HepG2 (cell line): Measurements from ENCODE around the gene ZBTB7C. TPM values are rescaled to one million over a fixed set of nuclear protein-coding genes. Genes with fewer than 3 reads are reported as not detected.
A peak's percentile ranks its signal among the peaks of the same experiment; 100 is the strongest.

Source experiments
- SCMH1 ChIP-seq: sonication (generic); formaldehyde crosslinking; IDR thresholded peaks from 2 replicates; pipeline ENCODE4 v1.9.0; 2021; ENCODE audit warnings: missing genetic modification reagents, mild to moderate bottlenecking, borderline replicate concordance
- polyA plus RNA-seq, 8 experiments: library from polyadenylated mRNA; depleted of rRNA in 3 of 8; stranded (reverse) in 7 of 8; unstranded in 1 of 8; fragments of >200 nt; fragmentation: Illumina TruSeq in 4 of 8; extraction: Trizol in 4 of 8; gene quantifications; 2 replicates each; pipeline versions ENCODE4 v1.2.1 to v1.2.3, GENCODE V29; 2011 to 2016; ENCODE audit warnings: low read depth in 4 of 8, missing spikeins in 1 of 8, mixed read lengths in 1 of 8; ENCODE audit not compliant: insufficient read depth in 1 of 8
- total RNA-seq, 5 experiments: library from RNA; depleted of rRNA; stranded (reverse); fragments of >200 nt; fragmentation: Illumina TruSeq; extraction: Trizol; gene quantifications; 2 replicates each; pipeline ENCODE4 v1.2.3, GENCODE V29; 2016; ENCODE audit warnings: low read depth in 1 of 5
- TF ChIP-seq, protein P1 (sequence below): sonication (generic); formaldehyde crosslinking; IDR thresholded peaks from 2 replicates; pipeline ENCODE4 v1.4.0; 2020; ENCODE audit warnings: mild to moderate bottlenecking, missing genetic modification reagents
- TF ChIP-seq, protein P2 (sequence below): sonication (generic); formaldehyde crosslinking; IDR thresholded peaks from 2 replicates; pipeline ENCODE4 v1.4.0; 2020; ENCODE audit warnings: missing genetic modification reagents, borderline replicate concordance
- TF ChIP-seq, protein P3 (sequence below): sonication (generic); formaldehyde crosslinking; IDR thresholded peaks from 2 replicates; pipeline ENCODE4 v1.5.0; 2020; ENCODE audit warnings: missing genetic modification reagents
- TF ChIP-seq, protein P4 (sequence below): IDR thresholded peaks from 2 replicates; pipeline ENCODE4 v1.6.1; 2016; ENCODE audit warnings: low read depth, missing genetic modification reagents, missing compliant biosample characterization
- TF ChIP-seq, protein P5 (sequence below): sonication (generic); formaldehyde crosslinking; IDR thresholded peaks from 2 replicates; pipeline ENCODE4 v1.9.0; 2022; ENCODE audit warnings: missing genetic modification reagents, mild to moderate bottlenecking, borderline replicate concordance
- TF ChIP-seq, protein P6 (sequence below): sonication (generic); formaldehyde crosslinking; IDR thresholded peaks from 2 replicates; pipeline ENCODE4 v1.8.1; 2023; ENCODE audit warnings: missing genetic modification reagents, inconsistent platforms, borderline replicate concordance

The ZBTB7C gene
- total and polyA plus RNA-seq, 2 of the 13 experiments (the other 11 are each of a cell fraction or from before 2014, with no cell fraction given), result 0.01 to 0.04 TPM

DNA sequence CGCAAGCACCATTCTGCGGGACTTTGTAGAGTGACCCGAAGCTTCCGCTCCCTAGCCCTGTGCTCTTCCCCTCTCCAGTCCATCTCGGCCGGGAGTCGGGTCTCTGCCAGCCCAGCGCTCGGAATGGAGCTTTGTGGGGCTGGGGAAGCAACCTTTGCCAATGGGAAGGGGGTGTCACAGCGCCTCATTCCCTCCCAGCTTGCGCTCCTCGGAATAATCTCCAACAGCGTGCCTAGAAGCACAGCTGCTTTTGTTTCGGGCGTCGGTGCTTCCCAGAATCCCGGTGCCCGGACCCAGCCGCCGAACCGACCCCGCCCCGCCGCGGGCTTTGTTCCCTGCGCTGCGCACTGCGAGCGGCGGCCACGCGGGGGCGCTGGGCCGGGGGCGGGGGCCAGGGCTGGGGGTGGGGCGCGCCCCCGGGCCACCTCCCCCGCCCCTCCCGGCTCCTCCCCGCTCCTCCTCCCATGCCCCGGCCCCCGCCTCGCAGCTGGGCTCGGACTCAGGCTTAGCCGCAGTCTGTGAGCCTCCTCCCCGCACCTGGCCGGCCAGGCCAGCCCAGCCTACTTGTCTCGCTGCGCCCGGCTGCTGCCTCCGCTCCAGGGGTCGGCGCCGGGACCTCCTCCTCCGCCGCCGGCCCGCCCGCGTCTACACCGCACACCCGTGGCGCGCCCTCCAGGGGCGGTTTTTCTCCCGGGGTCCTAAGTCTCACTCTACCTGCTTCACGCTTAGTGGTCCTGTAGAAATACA, 401.1 kb downstream of the ZBTB7C start (continued):
- TF ChIP-seq, protein P1, sequence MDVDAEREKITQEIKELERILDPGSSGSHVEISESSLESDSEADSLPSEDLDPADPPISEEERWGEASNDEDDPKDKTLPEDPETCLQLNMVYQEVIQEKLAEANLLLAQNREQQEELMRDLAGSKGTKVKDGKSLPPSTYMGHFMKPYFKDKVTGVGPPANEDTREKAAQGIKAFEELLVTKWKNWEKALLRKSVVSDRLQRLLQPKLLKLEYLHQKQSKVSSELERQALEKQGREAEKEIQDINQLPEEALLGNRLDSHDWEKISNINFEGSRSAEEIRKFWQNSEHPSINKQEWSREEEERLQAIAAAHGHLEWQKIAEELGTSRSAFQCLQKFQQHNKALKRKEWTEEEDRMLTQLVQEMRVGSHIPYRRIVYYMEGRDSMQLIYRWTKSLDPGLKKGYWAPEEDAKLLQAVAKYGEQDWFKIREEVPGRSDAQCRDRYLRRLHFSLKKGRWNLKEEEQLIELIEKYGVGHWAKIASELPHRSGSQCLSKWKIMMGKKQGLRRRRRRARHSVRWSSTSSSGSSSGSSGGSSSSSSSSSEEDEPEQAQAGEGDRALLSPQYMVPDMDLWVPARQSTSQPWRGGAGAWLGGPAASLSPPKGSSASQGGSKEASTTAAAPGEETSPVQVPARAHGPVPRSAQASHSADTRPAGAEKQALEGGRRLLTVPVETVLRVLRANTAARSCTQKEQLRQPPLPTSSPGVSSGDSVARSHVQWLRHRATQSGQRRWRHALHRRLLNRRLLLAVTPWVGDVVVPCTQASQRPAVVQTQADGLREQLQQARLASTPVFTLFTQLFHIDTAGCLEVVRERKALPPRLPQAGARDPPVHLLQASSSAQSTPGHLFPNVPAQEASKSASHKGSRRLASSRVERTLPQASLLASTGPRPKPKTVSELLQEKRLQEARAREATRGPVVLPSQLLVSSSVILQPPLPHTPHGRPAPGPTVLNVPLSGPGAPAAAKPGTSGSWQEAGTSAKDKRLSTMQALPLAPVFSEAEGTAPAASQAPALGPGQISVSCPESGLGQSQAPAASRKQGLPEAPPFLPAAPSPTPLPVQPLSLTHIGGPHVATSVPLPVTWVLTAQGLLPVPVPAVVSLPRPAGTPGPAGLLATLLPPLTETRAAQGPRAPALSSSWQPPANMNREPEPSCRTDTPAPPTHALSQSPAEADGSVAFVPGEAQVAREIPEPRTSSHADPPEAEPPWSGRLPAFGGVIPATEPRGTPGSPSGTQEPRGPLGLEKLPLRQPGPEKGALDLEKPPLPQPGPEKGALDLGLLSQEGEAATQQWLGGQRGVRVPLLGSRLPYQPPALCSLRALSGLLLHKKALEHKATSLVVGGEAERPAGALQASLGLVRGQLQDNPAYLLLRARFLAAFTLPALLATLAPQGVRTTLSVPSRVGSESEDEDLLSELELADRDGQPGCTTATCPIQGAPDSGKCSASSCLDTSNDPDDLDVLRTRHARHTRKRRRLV (CRISPR knock-in tag), result no peak
- TF ChIP-seq, protein P2, sequence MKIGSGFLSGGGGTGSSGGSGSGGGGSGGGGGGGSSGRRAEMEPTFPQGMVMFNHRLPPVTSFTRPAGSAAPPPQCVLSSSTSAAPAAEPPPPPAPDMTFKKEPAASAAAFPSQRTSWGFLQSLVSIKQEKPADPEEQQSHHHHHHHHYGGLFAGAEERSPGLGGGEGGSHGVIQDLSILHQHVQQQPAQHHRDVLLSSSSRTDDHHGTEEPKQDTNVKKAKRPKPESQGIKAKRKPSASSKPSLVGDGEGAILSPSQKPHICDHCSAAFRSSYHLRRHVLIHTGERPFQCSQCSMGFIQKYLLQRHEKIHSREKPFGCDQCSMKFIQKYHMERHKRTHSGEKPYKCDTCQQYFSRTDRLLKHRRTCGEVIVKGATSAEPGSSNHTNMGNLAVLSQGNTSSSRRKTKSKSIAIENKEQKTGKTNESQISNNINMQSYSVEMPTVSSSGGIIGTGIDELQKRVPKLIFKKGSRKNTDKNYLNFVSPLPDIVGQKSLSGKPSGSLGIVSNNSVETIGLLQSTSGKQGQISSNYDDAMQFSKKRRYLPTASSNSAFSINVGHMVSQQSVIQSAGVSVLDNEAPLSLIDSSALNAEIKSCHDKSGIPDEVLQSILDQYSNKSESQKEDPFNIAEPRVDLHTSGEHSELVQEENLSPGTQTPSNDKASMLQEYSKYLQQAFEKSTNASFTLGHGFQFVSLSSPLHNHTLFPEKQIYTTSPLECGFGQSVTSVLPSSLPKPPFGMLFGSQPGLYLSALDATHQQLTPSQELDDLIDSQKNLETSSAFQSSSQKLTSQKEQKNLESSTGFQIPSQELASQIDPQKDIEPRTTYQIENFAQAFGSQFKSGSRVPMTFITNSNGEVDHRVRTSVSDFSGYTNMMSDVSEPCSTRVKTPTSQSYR, result peak; percentile 16; the same call in 1 of the 2 replicates
- TF ChIP-seq, protein P3, sequence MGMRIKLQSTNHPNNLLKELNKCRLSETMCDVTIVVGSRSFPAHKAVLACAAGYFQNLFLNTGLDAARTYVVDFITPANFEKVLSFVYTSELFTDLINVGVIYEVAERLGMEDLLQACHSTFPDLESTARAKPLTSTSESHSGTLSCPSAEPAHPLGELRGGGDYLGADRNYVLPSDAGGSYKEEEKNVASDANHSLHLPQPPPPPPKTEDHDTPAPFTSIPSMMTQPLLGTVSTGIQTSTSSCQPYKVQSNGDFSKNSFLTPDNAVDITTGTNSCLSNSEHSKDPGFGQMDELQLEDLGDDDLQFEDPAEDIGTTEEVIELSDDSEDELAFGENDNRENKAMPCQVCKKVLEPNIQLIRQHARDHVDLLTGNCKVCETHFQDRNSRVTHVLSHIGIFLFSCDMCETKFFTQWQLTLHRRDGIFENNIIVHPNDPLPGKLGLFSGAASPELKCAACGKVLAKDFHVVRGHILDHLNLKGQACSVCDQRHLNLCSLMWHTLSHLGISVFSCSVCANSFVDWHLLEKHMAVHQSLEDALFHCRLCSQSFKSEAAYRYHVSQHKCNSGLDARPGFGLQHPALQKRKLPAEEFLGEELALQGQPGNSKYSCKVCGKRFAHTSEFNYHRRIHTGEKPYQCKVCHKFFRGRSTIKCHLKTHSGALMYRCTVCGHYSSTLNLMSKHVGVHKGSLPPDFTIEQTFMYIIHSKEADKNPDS (CRISPR knock-in tag), result no peak
- TF ChIP-seq, protein P4, sequence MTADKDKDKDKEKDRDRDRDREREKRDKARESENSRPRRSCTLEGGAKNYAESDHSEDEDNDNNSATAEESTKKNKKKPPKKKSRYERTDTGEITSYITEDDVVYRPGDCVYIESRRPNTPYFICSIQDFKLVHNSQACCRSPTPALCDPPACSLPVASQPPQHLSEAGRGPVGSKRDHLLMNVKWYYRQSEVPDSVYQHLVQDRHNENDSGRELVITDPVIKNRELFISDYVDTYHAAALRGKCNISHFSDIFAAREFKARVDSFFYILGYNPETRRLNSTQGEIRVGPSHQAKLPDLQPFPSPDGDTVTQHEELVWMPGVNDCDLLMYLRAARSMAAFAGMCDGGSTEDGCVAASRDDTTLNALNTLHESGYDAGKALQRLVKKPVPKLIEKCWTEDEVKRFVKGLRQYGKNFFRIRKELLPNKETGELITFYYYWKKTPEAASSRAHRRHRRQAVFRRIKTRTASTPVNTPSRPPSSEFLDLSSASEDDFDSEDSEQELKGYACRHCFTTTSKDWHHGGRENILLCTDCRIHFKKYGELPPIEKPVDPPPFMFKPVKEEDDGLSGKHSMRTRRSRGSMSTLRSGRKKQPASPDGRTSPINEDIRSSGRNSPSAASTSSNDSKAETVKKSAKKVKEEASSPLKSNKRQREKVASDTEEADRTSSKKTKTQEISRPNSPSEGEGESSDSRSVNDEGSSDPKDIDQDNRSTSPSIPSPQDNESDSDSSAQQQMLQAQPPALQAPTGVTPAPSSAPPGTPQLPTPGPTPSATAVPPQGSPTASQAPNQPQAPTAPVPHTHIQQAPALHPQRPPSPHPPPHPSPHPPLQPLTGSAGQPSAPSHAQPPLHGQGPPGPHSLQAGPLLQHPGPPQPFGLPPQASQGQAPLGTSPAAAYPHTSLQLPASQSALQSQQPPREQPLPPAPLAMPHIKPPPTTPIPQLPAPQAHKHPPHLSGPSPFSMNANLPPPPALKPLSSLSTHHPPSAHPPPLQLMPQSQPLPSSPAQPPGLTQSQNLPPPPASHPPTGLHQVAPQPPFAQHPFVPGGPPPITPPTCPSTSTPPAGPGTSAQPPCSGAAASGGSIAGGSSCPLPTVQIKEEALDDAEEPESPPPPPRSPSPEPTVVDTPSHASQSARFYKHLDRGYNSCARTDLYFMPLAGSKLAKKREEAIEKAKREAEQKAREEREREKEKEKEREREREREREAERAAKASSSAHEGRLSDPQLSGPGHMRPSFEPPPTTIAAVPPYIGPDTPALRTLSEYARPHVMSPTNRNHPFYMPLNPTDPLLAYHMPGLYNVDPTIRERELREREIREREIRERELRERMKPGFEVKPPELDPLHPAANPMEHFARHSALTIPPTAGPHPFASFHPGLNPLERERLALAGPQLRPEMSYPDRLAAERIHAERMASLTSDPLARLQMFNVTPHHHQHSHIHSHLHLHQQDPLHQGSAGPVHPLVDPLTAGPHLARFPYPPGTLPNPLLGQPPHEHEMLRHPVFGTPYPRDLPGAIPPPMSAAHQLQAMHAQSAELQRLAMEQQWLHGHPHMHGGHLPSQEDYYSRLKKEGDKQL (CRISPR knock-in tag), result no peak
- TF ChIP-seq, protein P5, sequence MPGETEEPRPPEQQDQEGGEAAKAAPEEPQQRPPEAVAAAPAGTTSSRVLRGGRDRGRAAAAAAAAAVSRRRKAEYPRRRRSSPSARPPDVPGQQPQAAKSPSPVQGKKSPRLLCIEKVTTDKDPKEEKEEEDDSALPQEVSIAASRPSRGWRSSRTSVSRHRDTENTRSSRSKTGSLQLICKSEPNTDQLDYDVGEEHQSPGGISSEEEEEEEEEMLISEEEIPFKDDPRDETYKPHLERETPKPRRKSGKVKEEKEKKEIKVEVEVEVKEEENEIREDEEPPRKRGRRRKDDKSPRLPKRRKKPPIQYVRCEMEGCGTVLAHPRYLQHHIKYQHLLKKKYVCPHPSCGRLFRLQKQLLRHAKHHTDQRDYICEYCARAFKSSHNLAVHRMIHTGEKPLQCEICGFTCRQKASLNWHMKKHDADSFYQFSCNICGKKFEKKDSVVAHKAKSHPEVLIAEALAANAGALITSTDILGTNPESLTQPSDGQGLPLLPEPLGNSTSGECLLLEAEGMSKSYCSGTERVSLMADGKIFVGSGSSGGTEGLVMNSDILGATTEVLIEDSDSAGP (CRISPR knock-in tag), result peak; percentile 25; the same call in 1 of the 2 replicates
- no peak for TF ChIP-seq SCMH1 (CRISPR knock-in tag)
- TF ChIP-seq, protein P6, sequence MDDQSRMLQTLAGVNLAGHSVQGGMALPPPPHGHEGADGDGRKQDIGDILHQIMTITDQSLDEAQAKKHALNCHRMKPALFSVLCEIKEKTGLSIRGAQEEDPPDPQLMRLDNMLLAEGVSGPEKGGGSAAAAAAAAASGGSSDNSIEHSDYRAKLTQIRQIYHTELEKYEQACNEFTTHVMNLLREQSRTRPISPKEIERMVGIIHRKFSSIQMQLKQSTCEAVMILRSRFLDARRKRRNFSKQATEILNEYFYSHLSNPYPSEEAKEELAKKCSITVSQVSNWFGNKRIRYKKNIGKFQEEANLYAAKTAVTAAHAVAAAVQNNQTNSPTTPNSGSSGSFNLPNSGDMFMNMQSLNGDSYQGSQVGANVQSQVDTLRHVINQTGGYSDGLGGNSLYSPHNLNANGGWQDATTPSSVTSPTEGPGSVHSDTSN (CRISPR knock-in tag), result no peak
